Activated naive CD4-positive, alpha-beta T cell treated with Interleukin-2 at 50 U/mL for 16 hours (primary cell): Measurements from ENCODE around the gene TCF7.
"Not testable (repeated sequence)": the region's sequence is repeated elsewhere in the genome, so short reads cannot be mapped to it uniquely, and the experiment has no call there.

Experiments
- DNase-seq: peaks from one replicate; pipeline ENCODE4 v3.0.0-alpha.2; 2020

The TCF7 gene

GRCh38 chr5:134146651-134147518 lies 32.4 kb downstream of the TCF7 start:
- no peak for DNase-seq

DNA sequence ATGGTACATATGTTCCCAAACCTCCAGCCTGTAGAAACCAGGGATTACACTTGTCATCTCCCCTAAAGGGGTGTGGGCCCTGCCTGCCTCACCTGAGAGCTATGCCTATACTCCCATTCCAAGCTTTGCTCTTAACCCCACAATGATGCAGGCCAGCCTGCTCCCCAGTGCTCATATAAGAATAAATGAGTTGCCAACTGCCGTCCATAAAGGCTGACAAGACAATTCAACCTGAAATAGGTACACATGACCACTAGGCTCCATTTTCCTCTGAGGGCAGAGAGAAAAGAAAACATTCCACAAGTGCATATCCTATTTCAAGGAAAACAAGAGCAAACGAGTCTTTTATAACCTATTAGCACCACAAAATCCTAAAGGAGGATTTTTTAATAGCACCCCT lies 33.8 kb downstream of the TCF7 start:
- no peak for DNase-seq

- no peak for DNase-seq
Measured at GRCh38 chr5:134148986-134149539, 34.6 kb downstream of the TCF7 start.

GRCh38 chr5:134149571-134150303 lies 35.3 kb downstream of the TCF7 start:
- DNase-seq: no peak

GRCh38 chr5:134151723-134152122 lies 37.2 kb downstream of the TCF7 start:
- no peak for DNase-seq

DNA sequence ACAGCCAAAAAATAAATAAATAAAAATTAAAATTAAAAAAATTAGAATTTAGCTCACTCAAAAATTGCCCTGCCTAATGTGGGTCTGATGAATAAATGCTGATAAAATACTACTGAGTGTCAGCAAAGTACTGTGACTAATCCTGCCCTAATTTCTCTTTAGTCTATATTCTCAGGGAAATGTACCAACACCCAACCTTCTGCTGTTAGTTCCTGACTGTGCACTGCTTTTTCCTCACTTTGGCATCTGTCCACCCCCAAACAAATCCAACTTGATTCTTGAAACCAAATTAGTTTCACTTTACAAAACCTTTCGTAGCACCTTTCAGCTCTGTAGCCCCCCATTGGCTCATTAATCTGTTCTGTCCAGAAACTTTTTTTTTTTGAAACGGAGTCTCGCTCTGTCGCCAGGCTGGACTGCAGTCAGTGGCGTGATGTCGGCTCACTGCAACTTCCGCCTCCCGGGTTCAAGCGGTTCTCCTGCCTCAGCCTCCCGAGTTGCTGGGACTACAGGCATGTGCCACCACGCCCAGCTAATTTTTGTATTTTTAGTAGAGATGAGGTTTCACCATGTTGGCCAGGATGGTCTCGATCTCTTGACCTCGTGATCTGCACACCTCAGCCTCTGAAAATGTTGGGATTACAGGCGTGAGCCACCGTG lies 37.8 kb downstream of the TCF7 start:
- DNase-seq: not testable (repeated sequence)

- no peak for DNase-seq
Measured at GRCh38 chr5:134153241-134153640, 38.8 kb downstream of the TCF7 start.

GRCh38 chr5:134153657-134154056 lies 39.2 kb downstream of the TCF7 start:
- DNase-seq: no peak

- DNase-seq: no peak
Measured at GRCh38 chr5:134161513-134162395, 47.3 kb downstream of the TCF7 start.

- no peak for DNase-seq
Measured at GRCh38 chr5:134162592-134162991, 48.1 kb downstream of the TCF7 start.

- no peak for DNase-seq
Measured at GRCh38 chr5:134171972-134172371, 57.5 kb downstream of the TCF7 start.

- DNase-seq: no peak
Measured at GRCh38 chr5:134174841-134175839, 60.7 kb downstream of the TCF7 start.

- no peak for DNase-seq
Measured at GRCh38 chr5:134175921-134176510, 61.5 kb downstream of the TCF7 start.

DNA sequence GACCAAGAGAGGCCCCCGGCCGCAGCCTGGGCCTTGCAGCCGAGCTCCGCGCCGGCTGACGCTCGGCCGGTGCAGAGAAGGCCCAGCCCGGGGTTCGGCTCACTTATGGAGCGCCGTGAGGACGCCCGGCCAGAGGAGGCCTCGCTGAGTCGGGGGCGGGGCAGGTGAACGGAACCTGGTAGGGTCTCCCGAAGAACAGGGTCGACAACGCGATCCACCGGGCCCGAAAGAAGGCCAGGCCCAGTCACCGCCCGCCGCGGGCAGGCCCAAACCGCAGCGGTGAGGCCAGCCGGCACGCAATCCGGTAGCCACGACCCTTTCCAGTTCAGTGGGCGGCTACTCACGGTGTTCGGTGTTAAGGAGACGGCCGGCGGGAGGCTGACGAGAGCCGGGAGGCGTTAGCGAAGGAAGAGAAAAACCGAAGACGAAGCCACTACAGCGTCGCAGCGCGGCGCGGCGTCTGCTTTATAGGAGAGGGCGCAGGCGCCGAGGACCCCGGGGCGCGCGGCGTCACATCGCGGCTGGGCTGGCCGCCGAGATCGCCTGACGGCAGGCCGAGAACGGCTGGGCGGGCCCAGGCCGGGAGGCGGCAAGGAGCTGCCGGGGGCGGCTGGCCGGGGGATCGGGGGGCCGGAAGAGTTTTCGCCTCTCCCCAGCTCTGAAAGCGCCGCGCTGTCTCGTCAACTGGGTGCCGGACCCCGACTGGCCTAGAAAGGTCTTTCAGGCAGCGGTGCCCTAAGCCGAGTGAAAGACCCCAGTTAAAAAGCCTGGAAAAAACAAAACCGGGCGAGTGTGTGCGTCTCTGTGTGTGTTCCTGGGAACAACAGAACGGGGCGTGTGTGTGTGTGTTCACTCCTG lies 62.3 kb downstream of the TCF7 start, which contains the start of gene SKP1:
SKP1 (minus strand) TSS at position 440 of the 858 bp plus-strand sequence. CDS start 2,928 bp downstream, outside the sequence.
- peak; percentile 86 for DNase-seq

DNA sequence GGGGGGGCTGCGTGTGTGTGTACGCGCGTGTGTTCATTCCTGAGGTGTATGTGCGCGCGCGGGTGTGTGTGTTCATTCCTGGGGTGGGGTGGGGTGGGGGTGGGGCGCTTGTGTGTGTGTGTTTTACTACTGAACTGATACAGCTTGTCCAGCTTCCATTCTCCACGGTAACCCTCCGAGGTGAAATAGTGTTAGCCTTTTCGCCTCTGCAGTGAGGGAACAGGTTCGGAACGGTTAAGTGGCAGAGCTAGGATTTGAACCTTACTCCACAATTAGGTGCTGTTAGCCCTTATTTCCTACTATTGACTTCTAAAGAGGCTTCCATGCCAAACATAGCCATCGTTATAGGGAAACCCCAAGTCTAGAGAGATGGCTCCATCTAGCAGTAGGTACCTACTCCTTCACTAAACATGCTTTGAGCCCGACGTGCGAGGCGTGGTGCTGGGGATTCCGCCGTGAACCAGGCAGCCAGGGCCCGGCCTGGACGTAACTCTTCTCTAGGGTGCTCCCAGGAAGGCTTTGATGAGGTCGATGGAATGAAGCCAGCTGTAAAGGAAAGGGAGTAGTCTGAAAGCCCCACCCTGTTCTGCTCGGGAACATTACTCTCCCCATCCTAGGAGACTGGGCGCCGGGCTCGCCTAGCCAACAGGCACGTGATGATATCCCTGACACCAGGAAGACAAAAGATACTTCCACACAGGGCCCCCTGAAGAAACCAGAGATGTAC lies 63.1 kb downstream of the TCF7 start:
- DNase-seq: no peak

- no peak for DNase-seq
Measured at GRCh38 chr5:134178096-134178419, 63.6 kb downstream of the TCF7 start.

DNA sequence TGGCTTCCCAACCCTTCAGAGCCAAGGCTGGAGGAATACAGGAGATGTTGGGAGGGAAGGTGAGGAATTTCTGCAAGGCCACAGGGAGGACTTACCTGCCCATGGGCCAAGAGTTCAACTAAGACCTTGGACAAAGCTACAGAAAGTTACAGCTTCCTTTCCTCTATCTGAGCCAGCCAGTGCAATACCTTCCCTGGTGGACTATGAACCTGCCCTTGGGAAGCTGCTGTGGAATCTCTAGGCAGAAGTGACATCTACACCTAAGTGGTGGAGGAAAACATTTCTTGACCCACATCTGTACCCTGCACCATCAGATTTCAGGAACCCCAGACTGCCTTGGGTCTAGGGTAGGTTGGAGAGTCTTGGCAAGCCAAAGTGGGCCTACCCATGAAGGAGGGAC lies 69.0 kb downstream of the TCF7 start:
- no peak for DNase-seq
